OCI-LY3 (cell line): Measurements from ENCODE around the gene FCRL1.

Experiments used
- CTCF ChIP-seq: fragments of 200-600, 300-600 bp; sonication (generic); IDR thresholded peaks from 2 replicates; pipeline ENCODE4 v1.5.1; 2014; ENCODE audit warnings: antibody characterized with exemption, low read length, low read depth
- EZH2phosphoT487 ChIP-seq: fragments of 200-600 bp; shearing (Covaris generic); IDR thresholded peaks from 2 replicates; pipeline ENCODE4 v1.6.1; 2018; ENCODE audit warnings: antibody characterized with exemption, mixed run types, low read depth

- TF ChIP-seq CTCF (peak; percentile 99), EZH2phosphoT487 (no peak)
These were observed 46.2 kb downstream of the FCRL1 start for GRCh38 chr1:157773493-157774350.
